GM21737 (cell line): ENCODE data around the gene CALML6.

Experiments used
- ATAC-seq: cut with Tn5 transposase; IDR thresholded peaks from one replicate; pipeline ENCODE4 v1.9.1; 2021; ENCODE audit warnings: mild to moderate bottlenecking, moderate library complexity; ENCODE audit not compliant: unreplicated experiment

Gene CALML6

DNA sequence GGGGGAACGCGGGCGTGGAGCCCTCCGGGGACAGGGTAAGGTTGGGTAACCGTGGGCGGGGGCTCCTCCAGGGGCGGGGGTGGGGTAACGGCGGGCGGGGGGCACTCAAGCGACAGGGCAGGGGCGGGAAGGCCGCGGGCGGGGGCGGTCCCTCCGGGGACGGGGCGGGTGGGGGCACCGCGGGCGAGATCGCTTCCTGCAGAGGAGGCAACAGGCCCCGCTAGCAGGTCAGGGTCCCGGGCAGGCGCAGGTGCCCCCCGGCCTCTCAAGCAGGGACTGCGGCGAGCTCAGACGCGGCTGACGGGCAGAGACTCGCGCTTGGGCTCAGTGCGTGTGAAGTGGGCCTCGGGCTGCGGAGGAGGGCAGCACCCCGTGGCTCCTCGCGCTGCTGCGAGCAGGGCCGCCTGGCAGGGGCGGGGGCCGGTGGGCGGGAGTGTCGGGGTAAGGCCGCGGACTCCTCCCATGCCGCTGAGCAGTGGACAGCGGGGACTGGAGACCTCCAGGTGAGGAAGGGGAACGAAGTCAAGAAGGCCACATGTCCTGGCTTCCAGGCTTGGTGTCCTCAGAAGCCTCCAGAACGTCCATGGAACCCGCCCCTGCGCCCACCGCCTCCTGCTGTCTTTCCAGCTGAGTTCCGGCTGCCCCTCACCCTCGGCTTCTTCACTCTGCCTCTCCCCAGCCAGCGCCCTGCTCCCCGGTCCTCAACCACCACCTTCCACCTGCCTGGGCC, 23.5 kb upstream of the CALML6 start:
- ATAC-seq, result no peak

- ATAC-seq, result no peak
Observed at GRCh38 chr1:1892079-1892762, 22.8 kb upstream of the CALML6 start.

DNA sequence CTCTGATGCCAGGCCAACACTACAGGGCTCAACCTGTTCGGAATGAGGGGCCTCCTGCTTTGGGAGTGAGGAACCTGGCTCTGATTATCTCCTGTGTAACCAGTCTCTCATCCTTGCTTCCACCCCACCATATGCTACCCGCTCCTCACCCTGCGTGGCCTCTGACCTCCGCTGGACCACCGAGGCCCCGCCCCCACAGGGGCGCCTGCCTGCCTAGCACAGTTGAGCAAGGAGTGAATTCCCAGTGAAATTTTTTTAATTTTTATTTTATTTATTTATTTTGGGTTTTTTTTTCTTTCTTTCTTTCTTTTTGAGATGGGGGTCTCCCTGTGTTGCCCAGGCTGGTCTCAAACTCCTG, 22.3 kb upstream of the CALML6 start:
- no peak for ATAC-seq

GRCh38 chr1:1893291-1893985, 21.6 kb upstream of the CALML6 start:
- ATAC-seq, result no peak

GRCh38 chr1:1893997-1894353, 21.1 kb upstream of the CALML6 start:
- ATAC-seq, result no peak

DNA sequence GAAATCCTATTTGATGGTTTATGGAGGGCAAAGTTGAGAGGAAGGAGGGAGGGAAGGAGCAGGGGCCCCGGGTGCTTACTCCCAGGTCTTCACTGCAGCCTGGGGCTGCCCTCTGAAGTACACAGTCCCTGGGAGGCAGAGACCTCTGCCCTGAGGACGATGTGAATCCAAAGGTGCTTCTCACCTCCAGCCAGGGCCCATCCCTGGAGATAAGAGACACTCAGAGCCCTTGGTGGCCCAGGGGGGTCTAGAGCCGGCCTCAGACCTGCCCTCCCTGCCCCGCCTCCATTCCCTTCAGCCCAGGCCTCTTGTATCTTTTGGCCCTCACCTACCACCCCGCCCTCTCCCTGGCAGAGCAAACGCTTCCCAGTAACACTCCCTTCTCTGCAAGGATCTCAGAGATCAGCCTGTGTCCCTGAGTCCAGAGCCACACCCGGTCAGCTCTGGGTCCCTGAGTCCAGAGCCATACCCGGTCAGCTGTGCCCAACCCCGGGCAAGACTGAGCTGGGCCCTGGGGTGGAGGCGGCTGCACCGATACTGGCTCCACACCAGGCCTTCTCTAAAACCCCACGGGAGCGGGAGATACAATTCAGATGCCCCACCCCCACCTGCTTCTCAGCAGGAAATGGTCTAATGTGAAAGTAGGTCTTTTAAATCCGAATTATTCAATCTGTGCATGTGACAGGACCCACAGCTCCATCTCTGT, 20.6 kb upstream of the CALML6 start:
- ATAC-seq, result no peak

GRCh38 chr1:1895060-1895418, 20.0 kb upstream of the CALML6 start:
- ATAC-seq, result no peak

GRCh38 chr1:1895456-1896336, 19.4 kb upstream of the CALML6 start:
- no peak for ATAC-seq

GRCh38 chr1:1898246-1898933, 16.7 kb upstream of the CALML6 start:
- ATAC-seq, result no peak

- ATAC-seq, result no peak
Observed at GRCh38 chr1:1899266-1899966, 15.6 kb upstream of the CALML6 start.

GRCh38 chr1:1899967-1900327, 15.1 kb upstream of the CALML6 start:
- ATAC-seq, result no peak

GRCh38 chr1:1900883-1901640, 14.0 kb upstream of the CALML6 start:
- ATAC-seq, result no peak

- no peak for ATAC-seq
Observed at GRCh38 chr1:1901641-1902294, 13.3 kb upstream of the CALML6 start.

DNA sequence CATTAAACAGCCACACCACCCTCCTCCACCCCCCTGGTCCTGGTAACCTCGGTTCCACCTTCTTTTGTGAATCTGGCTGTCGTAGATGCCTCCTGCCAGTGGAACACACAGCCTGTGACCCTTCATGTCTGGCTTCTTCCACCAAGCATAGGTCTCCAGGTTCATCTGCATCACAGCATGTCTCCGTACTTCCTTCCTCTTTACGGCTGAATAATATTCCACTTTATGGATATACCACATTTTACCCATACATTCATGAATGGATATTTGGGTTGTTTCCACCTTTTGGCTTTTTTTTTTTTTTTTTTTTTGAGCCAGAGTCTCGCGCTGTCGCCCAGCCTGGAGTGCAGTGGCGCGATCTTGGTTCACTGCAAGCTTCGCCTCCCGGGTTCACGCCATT, 11.8 kb upstream of the CALML6 start:
- no peak for ATAC-seq

DNA sequence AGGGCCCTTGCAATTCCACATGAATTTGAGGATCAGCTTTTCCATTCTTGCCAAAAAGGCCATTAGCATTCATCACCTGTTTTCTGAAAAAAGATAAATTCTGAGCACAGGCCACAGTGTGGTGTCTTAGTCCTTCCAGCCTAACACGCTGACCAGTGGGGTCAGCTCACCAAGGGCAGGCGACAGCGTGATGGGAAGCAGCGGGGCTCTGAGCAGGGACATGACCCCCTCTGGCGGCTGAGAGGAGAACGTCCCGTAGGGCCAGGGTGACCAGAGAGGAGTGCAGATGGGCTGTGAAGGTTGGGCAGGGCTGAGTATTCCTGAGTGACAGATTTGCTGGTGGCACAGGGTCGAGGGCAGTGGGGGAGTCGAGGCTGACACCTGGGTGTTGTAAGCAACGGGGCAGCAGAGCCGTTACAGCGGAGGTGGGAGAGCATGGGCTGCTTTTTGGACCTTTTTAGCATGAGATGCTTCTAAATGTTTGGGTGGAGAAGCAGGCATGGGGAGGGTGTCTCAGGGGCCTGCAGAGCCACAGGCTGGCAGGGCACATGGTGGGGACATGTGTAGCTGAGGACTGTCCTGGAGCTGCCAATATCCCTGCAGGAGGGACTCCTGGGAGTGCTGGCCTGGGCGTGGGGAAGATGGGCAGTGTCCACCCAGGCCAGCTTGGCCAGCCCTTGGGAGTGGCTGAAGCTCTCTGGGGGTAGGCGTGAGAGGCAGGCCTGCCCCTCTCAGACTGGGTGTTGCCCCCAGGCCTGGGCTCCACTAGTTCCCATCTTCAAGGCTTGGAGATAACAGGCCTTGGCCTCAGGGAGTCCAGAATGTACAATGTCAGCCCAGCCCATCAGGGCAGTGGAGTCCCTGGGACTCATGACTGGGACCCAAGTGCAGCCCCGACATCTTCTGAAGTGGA, 8.6 kb upstream of the CALML6 start:
- no peak for ATAC-seq

DNA sequence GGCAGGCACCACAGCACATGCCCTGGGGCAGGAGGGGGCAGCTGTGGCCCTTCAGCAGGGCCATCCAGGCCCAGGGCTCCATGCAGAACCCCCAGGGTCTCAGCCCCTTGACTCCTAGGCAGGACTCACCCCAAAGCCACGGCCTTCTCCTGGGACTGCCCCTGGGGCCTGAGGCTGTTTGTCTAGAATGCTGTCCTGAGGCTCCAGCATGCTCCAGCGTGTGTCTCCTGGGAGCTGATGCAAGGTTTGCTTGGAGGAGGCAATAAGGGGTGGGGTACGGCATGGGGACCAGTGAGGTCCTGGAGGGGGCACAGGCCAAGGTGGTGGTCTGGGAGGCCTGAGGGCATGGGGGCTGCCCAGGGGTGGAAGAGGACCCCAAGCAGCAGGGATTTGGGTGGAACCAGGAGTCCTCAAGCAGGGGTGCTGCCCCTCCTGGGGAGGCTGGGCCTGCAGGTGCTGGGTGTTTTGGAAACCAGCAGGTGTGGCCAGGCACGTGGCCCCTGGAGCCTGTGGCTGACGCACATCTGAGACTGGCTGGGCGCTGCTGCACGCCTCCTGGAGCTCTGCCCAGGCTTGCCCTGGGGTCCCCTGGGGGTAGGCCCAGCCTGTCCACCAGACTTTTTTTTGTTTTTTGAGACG, 7.8 kb upstream of the CALML6 start:
- no peak for ATAC-seq

GRCh38 chr1:1908506-1908791, 6.6 kb upstream of the CALML6 start:
- peak; percentile 14 for ATAC-seq
